ENCODE results near the gene AR. TPM values are rescaled to one million over a fixed set of nuclear protein-coding genes. Genes with fewer than 3 reads are reported as not detected.
"Not testable (repeated sequence)": the region's sequence is repeated elsewhere in the genome, so short reads cannot be mapped to it uniquely, and the experiment has no call there.

The AR gene
- total RNA-seq, 2 experiments from 2014 or later: not detected

DNA sequence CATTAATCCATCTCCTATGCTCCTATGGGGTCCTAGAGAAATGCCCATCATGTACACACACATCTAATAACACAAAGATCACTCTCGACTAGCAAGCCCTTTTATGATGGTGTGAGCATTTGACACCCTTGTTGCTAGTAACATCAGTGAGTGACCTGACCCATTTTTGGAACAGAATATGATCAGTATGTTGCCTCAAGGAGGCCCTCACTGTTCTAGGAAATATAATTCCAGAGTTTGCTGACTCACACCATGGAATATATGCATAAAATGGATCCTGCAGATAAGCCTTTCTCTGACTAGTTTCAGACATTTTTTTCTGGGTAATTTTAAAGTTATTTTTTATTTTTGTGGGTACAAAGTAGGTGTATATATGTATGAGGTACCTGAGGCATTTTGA, 121.8 kb downstream of the AR start:
- no peak for DNase-seq
- Mint-ChIP-seq H3K27ac (no peak overlapping the region), H3K4me3 (no peak overlapping the region), H3K36me3 (ENCODE audit: low read depth) (no peaks in the 10 kb centered on the region), H3K9me3 (ENCODE audit: insufficient read depth) (no peaks in the 10 kb centered on the region), H3K4me1 (ENCODE audit: low read depth) (no peaks in the 10 kb centered on the region), H3K27me3 (ENCODE audit: low read depth) (no peaks in the 10 kb centered on the region)
- no peak for ATAC-seq
- ChIA-PET POLR2A (no interaction called here), CTCF (no interaction called here)

DNA sequence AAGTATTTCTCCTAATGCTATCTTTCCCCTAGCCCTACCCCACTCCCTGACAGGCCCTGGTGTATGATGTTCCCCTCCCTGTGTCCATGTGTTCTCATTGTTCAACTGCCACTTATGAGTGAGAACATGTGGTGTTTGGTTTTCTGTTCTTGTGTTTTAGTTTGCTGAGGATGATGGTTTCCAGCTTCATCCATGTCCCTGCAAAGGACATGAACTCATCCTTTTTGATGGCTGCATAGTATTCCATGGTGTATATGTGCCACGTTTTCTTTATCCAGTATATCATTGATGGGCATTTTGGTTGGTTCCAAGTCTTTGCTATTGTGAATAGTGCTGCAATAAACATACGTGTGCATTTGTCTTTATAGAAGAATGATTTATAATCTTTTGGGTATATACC, 126.9 kb downstream of the AR start:
- H3K27me3 Mint-ChIP-seq (ENCODE audit: low read depth); CTCF ChIA-PET; H3K4me3 Mint-ChIP-seq; H3K36me3 Mint-ChIP-seq (ENCODE audit: low read depth); DNase-seq; ATAC-seq; POLR2A ChIA-PET; H3K9me3 Mint-ChIP-seq (ENCODE audit: insufficient read depth); H3K27ac Mint-ChIP-seq; H3K4me1 Mint-ChIP-seq (ENCODE audit: low read depth): not testable (repeated sequence)

DNA sequence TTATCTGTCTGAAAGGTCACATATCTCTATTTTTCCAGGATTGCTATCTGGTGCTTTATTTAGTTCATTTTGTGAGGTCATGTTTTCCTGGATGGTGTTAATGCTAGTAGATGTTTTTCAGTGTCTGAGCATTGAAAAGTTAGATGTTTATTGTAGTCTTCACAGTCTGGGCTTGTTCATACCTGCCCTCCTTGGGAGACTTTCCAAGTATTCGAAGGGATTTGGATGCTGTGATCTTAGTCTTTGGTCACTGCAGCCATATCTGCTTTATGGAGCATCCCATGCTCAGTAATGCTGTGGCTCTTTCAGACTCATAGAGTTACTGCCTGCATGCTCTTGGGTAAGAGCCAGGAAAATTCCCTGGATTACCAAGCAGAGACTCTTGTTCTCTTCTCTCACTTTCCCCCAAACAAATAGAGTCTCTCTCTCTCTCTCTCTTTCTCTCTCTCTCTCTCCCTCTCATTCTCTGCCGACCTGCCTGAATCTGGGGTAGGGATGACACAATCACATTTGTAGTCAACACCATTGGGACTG, 130.0 kb downstream of the AR start:
- ChIA-PET POLR2A (no interaction called here), CTCF (no interaction called here)
- no peaks in the 10 kb centered on the region for H3K4me1 Mint-ChIP-seq (ENCODE audit: low read depth)
- no peak overlapping the region for H3K27ac Mint-ChIP-seq
- DNase-seq: no peak
- no peaks in the 10 kb centered on the region for H3K36me3 Mint-ChIP-seq (ENCODE audit: low read depth)
- H3K4me3 Mint-ChIP-seq: no peak overlapping the region
- no peaks in the 10 kb centered on the region for H3K27me3 Mint-ChIP-seq (ENCODE audit: low read depth)
- no peak for ATAC-seq
- H3K9me3 Mint-ChIP-seq (ENCODE audit: insufficient read depth): no peaks in the 10 kb centered on the region

DNA sequence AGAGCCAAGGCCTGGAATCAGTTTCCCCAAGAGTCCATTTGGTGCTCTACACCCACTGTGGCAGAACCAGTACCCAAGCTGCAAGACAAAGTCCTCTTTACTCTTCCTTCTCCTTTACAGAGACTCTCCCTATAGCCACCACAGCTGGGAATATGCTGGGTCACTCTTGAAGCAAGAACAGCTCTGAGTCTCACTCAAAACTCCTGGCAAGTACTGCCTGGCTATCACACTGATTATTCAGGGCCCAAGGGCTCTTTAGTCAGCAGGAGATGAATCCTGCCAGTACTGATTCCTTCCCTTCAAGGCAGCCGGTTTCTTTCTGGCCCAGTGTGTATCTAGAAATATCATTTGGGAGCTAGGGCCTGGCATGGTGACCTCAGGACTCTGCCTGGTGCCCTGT, 130.9 kb downstream of the AR start:
- DNase-seq (no peak), ATAC-seq (no peak)
- POLR2A ChIA-PET: no interaction called here
- H3K9me3 Mint-ChIP-seq (ENCODE audit: insufficient read depth): no peaks in the 10 kb centered on the region
- no peak overlapping the region for H3K4me3 Mint-ChIP-seq
- no peaks in the 10 kb centered on the region for H3K27me3 Mint-ChIP-seq (ENCODE audit: low read depth)
- no peak overlapping the region for H3K27ac Mint-ChIP-seq
- H3K4me1 Mint-ChIP-seq (ENCODE audit: low read depth): no peaks in the 10 kb centered on the region
- no peaks in the 10 kb centered on the region for H3K36me3 Mint-ChIP-seq (ENCODE audit: low read depth)
- CTCF ChIA-PET: no interaction called here

DNA sequence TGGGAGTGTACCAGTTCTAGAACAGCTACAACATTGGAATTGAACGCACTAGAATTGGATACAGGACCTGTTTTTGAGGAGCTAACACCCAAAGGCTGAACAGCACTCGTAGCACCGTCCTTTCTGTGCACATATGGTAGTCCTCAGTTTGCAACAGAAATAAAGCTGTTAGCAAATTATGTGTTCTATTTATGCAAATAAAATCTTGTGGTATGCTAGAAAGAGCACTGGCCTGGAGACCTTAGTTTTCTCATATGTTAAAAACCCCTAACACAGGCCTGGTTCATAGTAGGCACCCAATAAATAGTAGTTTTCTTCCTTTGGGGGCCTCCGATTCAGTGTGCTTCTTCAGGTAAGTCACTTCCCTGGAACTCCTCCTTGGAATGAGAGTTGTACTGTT, 140.3 kb downstream of the AR start:
- Mint-ChIP-seq H3K4me3 (no peak overlapping the region), H3K27ac (no peak overlapping the region), H3K4me1 (ENCODE audit: low read depth) (no peaks in the 10 kb centered on the region), H3K36me3 (ENCODE audit: low read depth) (no peaks in the 10 kb centered on the region), H3K27me3 (ENCODE audit: low read depth) (no peaks in the 10 kb centered on the region), H3K9me3 (ENCODE audit: insufficient read depth) (no peaks in the 10 kb centered on the region)
- ChIA-PET CTCF (no interaction called here), POLR2A (no interaction called here)
- ATAC-seq (no peak), DNase-seq (no peak)

DNA sequence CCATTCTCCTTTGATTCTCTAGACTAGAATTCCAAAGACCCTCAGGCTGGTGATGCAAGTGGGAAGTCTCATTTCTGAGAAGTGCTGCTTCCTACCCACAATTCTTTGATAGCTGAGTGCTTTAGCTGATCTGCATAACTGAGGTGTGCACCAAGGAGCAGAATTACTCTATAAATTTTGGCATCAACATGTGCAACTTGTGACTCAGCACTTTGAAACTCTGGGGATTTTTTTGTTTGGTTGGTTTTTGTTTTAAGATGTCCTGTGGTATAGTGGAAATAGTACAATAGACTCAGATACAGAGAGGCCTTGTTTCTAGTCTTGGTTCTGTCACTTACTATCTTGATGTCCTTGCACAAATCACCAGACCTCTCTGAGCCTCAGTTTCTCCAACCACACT, 148.4 kb downstream of the AR start:
- Mint-ChIP-seq H3K4me1 (ENCODE audit: low read depth) (no peaks in the 10 kb centered on the region), H3K4me3 (no peak overlapping the region), H3K27ac (no peak overlapping the region), H3K36me3 (ENCODE audit: low read depth) (no peaks in the 10 kb centered on the region), H3K27me3 (ENCODE audit: low read depth) (no peaks in the 10 kb centered on the region), H3K9me3 (ENCODE audit: insufficient read depth) (no peaks in the 10 kb centered on the region)
- DNase-seq (no peak), ATAC-seq (no peak)
- ChIA-PET POLR2A (no interaction called here), CTCF (no interaction called here)

DNA sequence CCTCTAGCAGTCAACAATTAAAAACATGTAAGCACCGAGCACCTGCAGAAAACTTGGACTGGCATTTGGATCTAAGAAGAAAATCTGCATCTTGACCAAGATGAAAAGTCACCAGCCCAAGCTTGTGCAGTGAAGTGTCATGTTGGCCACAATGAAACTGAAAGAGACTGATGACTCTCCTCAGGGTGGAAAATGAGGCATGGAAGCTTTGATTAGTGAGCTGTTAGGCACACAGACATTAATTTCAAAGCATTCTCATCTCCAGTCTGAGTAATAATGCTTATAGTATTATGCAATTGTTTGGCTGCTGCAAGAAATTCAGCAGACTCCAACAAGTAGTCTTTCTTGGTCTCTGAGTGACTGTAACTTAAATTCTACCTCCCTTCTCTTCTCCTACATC, 150.1 kb downstream of the AR start:
- Mint-ChIP-seq H3K27ac (no peak overlapping the region), H3K36me3 (ENCODE audit: low read depth) (no peaks in the 10 kb centered on the region), H3K27me3 (ENCODE audit: low read depth) (no peaks in the 10 kb centered on the region), H3K4me1 (ENCODE audit: low read depth) (no peaks in the 10 kb centered on the region), H3K9me3 (ENCODE audit: insufficient read depth) (no peaks in the 10 kb centered on the region), H3K4me3 (no peak overlapping the region)
- DNase-seq (no peak), ATAC-seq (no peak)
- ChIA-PET CTCF (no interaction called here), POLR2A (no interaction called here)

DNA sequence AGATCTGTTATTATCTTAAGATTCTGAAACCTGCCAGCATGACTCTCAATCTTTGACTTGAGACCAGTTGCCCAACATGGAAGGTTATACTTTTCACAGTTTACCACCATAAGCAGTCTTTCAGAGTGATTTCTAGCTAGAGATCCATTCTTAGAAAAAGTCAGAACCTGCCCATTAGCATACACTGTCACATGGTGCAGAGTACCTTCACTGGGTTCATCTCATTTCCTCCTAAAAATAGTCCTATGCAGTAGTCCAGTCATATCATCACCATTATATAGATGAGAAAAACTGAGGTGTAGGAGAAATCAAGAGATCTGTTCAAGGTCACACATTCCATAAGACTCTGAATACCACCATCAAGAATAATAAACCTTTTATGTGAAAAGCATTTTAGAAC, 153.6 kb downstream of the AR start:
- no peaks in the 10 kb centered on the region for H3K36me3 Mint-ChIP-seq (ENCODE audit: low read depth)
- no peak overlapping the region for H3K4me3 Mint-ChIP-seq
- H3K27ac Mint-ChIP-seq: no peak overlapping the region
- POLR2A ChIA-PET: no interaction called here
- CTCF ChIA-PET: no interaction called here
- DNase-seq (no peak), ATAC-seq (no peak)
- H3K27me3 Mint-ChIP-seq (ENCODE audit: low read depth): no peaks in the 10 kb centered on the region
- H3K9me3 Mint-ChIP-seq (ENCODE audit: insufficient read depth): no peaks in the 10 kb centered on the region
- H3K4me1 Mint-ChIP-seq (ENCODE audit: low read depth): no peaks in the 10 kb centered on the region

DNA sequence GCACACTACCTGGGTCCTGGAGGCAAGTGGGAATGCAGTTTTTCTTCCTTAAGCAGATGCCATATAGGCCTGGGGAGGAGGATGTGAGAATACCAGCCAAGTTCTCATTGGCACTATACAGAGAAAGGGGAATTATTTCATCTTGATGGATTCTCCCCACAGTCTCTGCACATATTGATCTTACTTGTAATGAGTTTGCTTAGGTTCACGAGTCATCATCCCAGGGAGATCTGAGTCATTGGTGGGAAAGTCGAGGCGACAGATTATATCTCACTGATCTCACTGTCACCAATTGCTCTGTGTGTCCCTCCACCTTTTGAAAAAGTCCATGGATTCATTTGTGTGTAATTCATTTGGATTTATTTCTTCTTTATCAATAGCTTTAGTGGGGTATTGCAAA, 156.8 kb downstream of the AR start:
- Mint-ChIP-seq H3K4me1 (ENCODE audit: low read depth) (no peaks in the 10 kb centered on the region), H3K9me3 (ENCODE audit: insufficient read depth) (no peaks in the 10 kb centered on the region), H3K4me3 (no peak overlapping the region), H3K36me3 (ENCODE audit: low read depth) (no peaks in the 10 kb centered on the region), H3K27ac (no peak overlapping the region), H3K27me3 (ENCODE audit: low read depth) (no peaks in the 10 kb centered on the region)
- ChIA-PET CTCF (no interaction called here), POLR2A (no interaction called here)
- no peak for ATAC-seq
- DNase-seq: no peak

DNA sequence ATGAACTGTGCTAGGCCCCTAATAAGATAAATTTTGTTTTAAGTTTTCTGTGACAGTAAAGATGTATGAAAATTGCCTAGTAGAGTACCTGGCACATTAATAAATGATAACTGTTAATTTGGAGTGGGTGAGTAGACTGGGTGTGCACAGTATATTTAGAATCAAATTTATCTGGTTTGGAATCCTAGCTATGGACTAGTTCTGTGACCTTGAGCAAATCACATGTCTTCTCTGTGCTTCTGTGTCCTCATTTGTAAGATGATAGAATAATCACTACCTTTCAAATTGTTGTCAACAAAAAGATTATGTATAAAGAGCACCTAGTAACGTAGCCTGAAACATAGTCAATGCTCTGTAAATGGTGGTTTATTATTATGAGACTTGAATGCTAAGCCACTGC, 170.2 kb downstream of the AR start:
- no peaks in the 10 kb centered on the region for H3K27me3 Mint-ChIP-seq (ENCODE audit: low read depth)
- H3K4me1 Mint-ChIP-seq (ENCODE audit: low read depth): no peaks in the 10 kb centered on the region
- ChIA-PET POLR2A (no interaction called here), CTCF (no interaction called here)
- no peak overlapping the region for H3K27ac Mint-ChIP-seq
- H3K9me3 Mint-ChIP-seq (ENCODE audit: insufficient read depth): no peaks in the 10 kb centered on the region
- DNase-seq: no peak
- H3K36me3 Mint-ChIP-seq (ENCODE audit: low read depth): no peaks in the 10 kb centered on the region
- no peak for ATAC-seq
- H3K4me3 Mint-ChIP-seq: no peak overlapping the region

DNA sequence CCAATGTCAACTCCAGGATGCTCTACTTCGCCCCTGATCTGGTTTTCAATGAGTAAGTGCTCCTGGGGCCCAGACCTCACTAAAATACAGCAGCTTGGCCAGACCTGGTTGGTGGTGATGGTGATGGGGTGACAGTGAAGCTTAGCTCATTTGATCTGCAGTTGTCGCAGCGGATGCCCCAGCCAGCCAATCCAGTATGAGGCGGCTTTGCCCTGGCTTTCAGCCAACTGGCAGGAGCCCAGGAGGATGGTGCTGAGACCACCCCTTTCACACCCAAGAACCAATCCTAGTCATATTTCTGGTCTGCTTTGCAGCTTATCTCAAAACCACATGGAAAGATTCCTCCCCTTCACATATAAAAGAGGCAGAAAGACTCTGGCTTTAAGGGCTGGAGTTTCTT, 173.8 kb downstream of the AR start:
- ChIA-PET CTCF (no interaction called here), POLR2A (no interaction called here)
- Mint-ChIP-seq H3K4me1 (ENCODE audit: low read depth) (no peaks in the 10 kb centered on the region), H3K4me3 (no peak overlapping the region), H3K27me3 (ENCODE audit: low read depth) (no peaks in the 10 kb centered on the region), H3K36me3 (ENCODE audit: low read depth) (no peaks in the 10 kb centered on the region), H3K27ac (no peak overlapping the region), H3K9me3 (ENCODE audit: insufficient read depth) (no peaks in the 10 kb centered on the region)
- ATAC-seq (no peak), DNase-seq (no peak)

DNA sequence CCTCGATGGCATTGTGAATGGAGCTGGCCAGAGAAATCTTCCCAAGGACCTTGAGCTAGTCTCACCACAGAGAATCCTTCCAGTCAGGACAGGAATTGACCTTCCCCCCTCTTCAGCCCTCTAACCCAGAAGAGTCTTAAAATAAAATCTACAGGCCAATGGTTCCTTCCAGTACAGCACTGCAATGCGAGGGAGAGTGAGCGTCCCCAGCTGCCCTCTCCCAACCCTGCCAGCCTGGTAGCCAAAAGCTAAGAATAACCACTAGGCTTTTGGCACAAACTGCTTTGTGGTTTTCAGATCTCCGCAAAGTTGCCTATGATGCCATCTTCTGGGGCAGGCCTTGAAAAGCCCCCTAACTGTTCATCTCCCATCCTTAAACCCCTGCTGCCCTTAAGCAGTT, 175.1 kb downstream of the AR start:
- Mint-ChIP-seq H3K4me3 (no peak overlapping the region), H3K4me1 (ENCODE audit: low read depth) (no peaks in the 10 kb centered on the region), H3K36me3 (ENCODE audit: low read depth) (no peaks in the 10 kb centered on the region), H3K9me3 (ENCODE audit: insufficient read depth) (no peaks in the 10 kb centered on the region), H3K27me3 (ENCODE audit: low read depth) (no peaks in the 10 kb centered on the region), H3K27ac (no peak overlapping the region)
- CTCF ChIA-PET: no interaction called here
- POLR2A ChIA-PET: no interaction called here
- DNase-seq: no peak
- ATAC-seq: no peak

DNA sequence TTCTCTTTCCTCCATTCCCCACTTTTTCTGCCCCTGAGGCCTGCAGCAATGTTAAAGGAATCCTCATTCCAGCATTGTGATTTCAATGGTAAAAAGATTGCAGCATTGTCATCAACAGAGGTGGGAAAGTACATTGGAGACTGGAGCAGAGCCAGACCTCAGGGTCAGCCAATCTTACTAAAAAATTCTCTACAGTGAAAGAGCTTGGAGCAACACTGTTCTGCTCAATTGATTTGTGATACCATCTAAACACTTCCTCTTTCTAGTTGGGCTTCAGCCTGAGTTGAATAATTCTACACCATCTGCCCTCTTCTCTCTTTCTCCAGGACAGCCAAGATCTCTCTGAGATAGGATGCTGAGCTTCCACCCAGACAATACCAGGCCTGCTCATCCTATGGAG, 176.5 kb downstream of the AR start:
- no peak overlapping the region for H3K27ac Mint-ChIP-seq
- H3K4me3 Mint-ChIP-seq: no peak overlapping the region
- H3K36me3 Mint-ChIP-seq (ENCODE audit: low read depth): no peaks in the 10 kb centered on the region
- CTCF ChIA-PET: no interaction called here
- POLR2A ChIA-PET: no interaction called here
- H3K9me3 Mint-ChIP-seq (ENCODE audit: insufficient read depth): no peaks in the 10 kb centered on the region
- ATAC-seq (no peak), DNase-seq (no peak)
- no peaks in the 10 kb centered on the region for H3K27me3 Mint-ChIP-seq (ENCODE audit: low read depth)
- H3K4me1 Mint-ChIP-seq (ENCODE audit: low read depth): no peaks in the 10 kb centered on the region

DNA sequence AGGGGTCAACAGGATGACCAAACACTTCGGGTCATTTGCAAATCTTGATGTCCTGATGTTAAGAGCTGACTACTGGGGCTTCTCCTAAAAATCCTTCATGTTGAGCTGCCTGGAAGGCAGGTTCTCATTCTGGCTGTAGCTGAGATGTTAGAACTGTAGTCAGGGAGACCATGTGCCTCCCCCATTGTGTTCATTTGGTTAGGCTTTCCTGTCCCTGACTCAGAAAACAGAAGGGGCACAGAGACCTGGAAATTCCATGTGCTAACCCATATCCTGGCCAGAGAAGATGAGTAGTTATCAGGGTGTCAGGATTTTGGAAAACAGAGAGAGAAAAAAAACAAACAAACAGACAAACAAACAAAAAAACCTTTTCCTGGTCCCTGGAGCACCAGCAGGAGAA, 177.5 kb downstream of the AR start:
- CTCF ChIA-PET: no interaction called here
- Mint-ChIP-seq H3K27ac (no peak overlapping the region), H3K4me1 (ENCODE audit: low read depth) (no peaks in the 10 kb centered on the region), H3K27me3 (ENCODE audit: low read depth) (no peaks in the 10 kb centered on the region), H3K9me3 (ENCODE audit: insufficient read depth) (no peaks in the 10 kb centered on the region), H3K4me3 (no peak overlapping the region), H3K36me3 (ENCODE audit: low read depth) (no peaks in the 10 kb centered on the region)
- ATAC-seq: no peak
- DNase-seq: no peak
- POLR2A ChIA-PET: no interaction called here

Data from activated CD8-positive, alpha-beta T cell treated with anti-CD3 and anti-CD28 coated beads, Interleukin-2, amount 10 ng/mL, durations not matched to agents 7 days and 5 days (primary cell).